Endothelial cell of umbilical vein (primary cell): Measurements from ENCODE around the gene PCDHGA10.

ENCODE experiments used
- EZH2 ChIP-seq: IDR thresholded peaks from 2 replicates; pipeline ENCODE4 v1.6.1; 2012; ENCODE audit warnings: borderline replicate concordance, low read depth, mild to moderate bottlenecking, moderate library complexity, low read length, inconsistent platforms; ENCODE audit not compliant: severe bottlenecking
- GATA2 ChIP-seq: IDR thresholded peaks from 2 replicates; pipeline ENCODE4 v1.7.0; 2011; ENCODE audit warnings: low read depth, mild to moderate bottlenecking, moderate library complexity, mixed read lengths, low read length; ENCODE audit not compliant: insufficient read length, insufficient read depth
- MAX ChIP-seq: IDR thresholded peaks from 2 replicates; pipeline ENCODE4 v1.6.1; 2011; ENCODE audit not compliant: insufficient read depth, insufficient read length
- POLR2A ChIP-seq: IDR thresholded peaks from 2 replicates; pipeline ENCODE4 v1.6.1; 2012; ENCODE audit warnings: low read depth, mild to moderate bottlenecking, control low read depth, low read length
- POLR2AphosphoS5 ChIP-seq: IDR thresholded peaks from 2 replicates; pipeline ENCODE4 v1.6.1; 2012; ENCODE audit warnings: low read depth, mild to moderate bottlenecking, control low read depth, low read length, moderate library complexity; ENCODE audit not compliant: insufficient read depth
- TF ChIP-seq, protein P1 (sequence below), 2 donors: IDR thresholded peaks; 1 replicate in 1 of 2; 2 replicates in 1 of 2; pipeline ENCODE4 v1.5.1; 2011; ENCODE audit warnings: low read length in 2 of 2, mild to moderate bottlenecking in 2 of 2, moderate library complexity in 2 of 2, control low read depth in 1 of 2, inconsistent platforms in 1 of 2, low read depth in 1 of 2; ENCODE audit not compliant: insufficient read depth in 1 of 2; ENCODE audit errors: extremely low read depth in 1 of 2

- TF ChIP-seq, protein P1, sequence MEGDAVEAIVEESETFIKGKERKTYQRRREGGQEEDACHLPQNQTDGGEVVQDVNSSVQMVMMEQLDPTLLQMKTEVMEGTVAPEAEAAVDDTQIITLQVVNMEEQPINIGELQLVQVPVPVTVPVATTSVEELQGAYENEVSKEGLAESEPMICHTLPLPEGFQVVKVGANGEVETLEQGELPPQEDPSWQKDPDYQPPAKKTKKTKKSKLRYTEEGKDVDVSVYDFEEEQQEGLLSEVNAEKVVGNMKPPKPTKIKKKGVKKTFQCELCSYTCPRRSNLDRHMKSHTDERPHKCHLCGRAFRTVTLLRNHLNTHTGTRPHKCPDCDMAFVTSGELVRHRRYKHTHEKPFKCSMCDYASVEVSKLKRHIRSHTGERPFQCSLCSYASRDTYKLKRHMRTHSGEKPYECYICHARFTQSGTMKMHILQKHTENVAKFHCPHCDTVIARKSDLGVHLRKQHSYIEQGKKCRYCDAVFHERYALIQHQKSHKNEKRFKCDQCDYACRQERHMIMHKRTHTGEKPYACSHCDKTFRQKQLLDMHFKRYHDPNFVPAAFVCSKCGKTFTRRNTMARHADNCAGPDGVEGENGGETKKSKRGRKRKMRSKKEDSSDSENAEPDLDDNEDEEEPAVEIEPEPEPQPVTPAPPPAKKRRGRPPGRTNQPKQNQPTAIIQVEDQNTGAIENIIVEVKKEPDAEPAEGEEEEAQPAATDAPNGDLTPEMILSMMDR (IDR thresholded peaks at IDR 0.05; ENCODE audit: extremely low read depth in 1 of 2, insufficient read depth in 1 of 2, low read depth in 1 of 2, low read length in 2 of 2), result peak in 1 of 2 donors; percentile 24
- TF ChIP-seq POLR2AphosphoS5 (no peak), POLR2A (no peak), MAX (no peak), GATA2 (no peak), EZH2 (no peak)
These were observed 42.6 kb upstream of the PCDHGA10 start, which contains the start of gene PCDHGB3 for GRCh38 chr5:141369994-141370848.
